ENCODE results near the gene TPSB2.

TPSB2 gene

GRCh38 chr16:1181404-1182315 is 48.3 kb downstream of the TPSB2 start:
- DNase-seq = no peak

GRCh38 chr16:1180549-1181403 is 49.2 kb downstream of the TPSB2 start:
- no peak for DNase-seq

Data from NCI-H510A treated with DMSO at 0.1 percent for 48 hours (cell line).